HepG2 (cell line): Measurements from ENCODE around the gene RXFP1.

Experiments used
- CCDC6 ChIP-seq: sonication (generic); formaldehyde crosslinking; IDR thresholded peaks from 2 replicates; pipeline ENCODE4 v1.8.1; 2022; ENCODE audit warnings: mild to moderate bottlenecking, missing genetic modification reagents, moderate library complexity
- CHD2 ChIP-seq: IDR thresholded peaks from 2 replicates; pipeline ENCODE4 v1.6.1; 2011; ENCODE audit warnings: low read depth, low read length, improper control_type of control experiment
- MAX ChIP-seq: IDR thresholded peaks from 2 replicates; pipeline ENCODE4 v1.6.1; 2012; ENCODE audit warnings: inconsistent platforms
- POLR2A ChIP-seq, 2 experiments: IDR thresholded peaks; 2 replicates each; pipeline ENCODE4 v1.6.1; 2011; ENCODE audit warnings: low read depth in 2 of 2, low read length in 2 of 2, mild to moderate bottlenecking in 1 of 2, moderate library complexity in 1 of 2; ENCODE audit not compliant: insufficient read depth in 1 of 2
- TAF1 ChIP-seq: sonication (generic); formaldehyde crosslinking; IDR thresholded peaks from 2 replicates; pipeline ENCODE4 v1.4.0; 2020; ENCODE audit warnings: missing genetic modification reagents
- TBL1XR1 ChIP-seq: fragments of 150-350 bp; IDR thresholded peaks from 2 replicates; pipeline ENCODE4 v1.6.1; 2014; ENCODE audit warnings: borderline replicate concordance, low read length; ENCODE audit not compliant: partially characterized antibody
- USF2 ChIP-seq, 2 experiments: sonication (generic) in 1 of 2; formaldehyde crosslinking in 1 of 2; IDR thresholded peaks; 2 replicates each; pipeline versions ENCODE4 v1.5.1 to v1.6.1; 2011 to 2020; ENCODE audit warnings: borderline replicate concordance in 1 of 2, low read depth in 1 of 2, low read length in 1 of 2, mild to moderate bottlenecking in 1 of 2, missing genetic modification reagents in 1 of 2, moderate library complexity in 1 of 2
- ZMYM4 ChIP-seq: sonication (generic); formaldehyde crosslinking; IDR thresholded peaks from 2 replicates; pipeline ENCODE4 v1.8.1; 2023; ENCODE audit warnings: mild to moderate bottlenecking, missing genetic modification reagents
- ZNF362 ChIP-seq: sonication (generic); formaldehyde crosslinking; IDR thresholded peaks from 2 replicates; pipeline ENCODE4 v1.4.0; 2020; ENCODE audit warnings: missing genetic modification reagents, mild to moderate bottlenecking, borderline replicate concordance
- ZNF510 ChIP-seq: sonication (generic); formaldehyde crosslinking; IDR thresholded peaks from 2 replicates; pipeline ENCODE4 v1.4.0; 2020; ENCODE audit warnings: low read depth, mild to moderate bottlenecking, missing genetic modification reagents
- TF ChIP-seq, protein P1 (sequence below), 2 experiments: fragments of 450-650 bp in 1 of 2; sonication (generic) in 1 of 2; formaldehyde crosslinking in 1 of 2; IDR thresholded peaks; 2 replicates each; pipeline versions ENCODE4 v1.6.1 to v1.8.0; 2016 to 2022; ENCODE audit warnings: antibody characterized with exemption in 1 of 2, mild to moderate bottlenecking in 1 of 2, missing genetic modification reagents in 1 of 2
- TF ChIP-seq, protein P2 (sequence below): sonication (generic); formaldehyde crosslinking; conservative IDR thresholded peaks from 2 replicates; pipeline ENCODE4 v1.4.0; 2020; ENCODE audit warnings: missing genetic modification reagents
- TF ChIP-seq, protein P3 (sequence below): IDR thresholded peaks from 2 replicates; pipeline ENCODE4 v1.6.1; 2018; ENCODE audit warnings: missing genetic modification reagents
- TF ChIP-seq, protein P4 (sequence below): sonication (generic); formaldehyde crosslinking; IDR thresholded peaks from 2 replicates; pipeline ENCODE4 v1.5.0; 2020; ENCODE audit warnings: mild to moderate bottlenecking, missing genetic modification reagents, moderate library complexity

- no peak for TF ChIP-seq CCDC6 (CRISPR knock-in tag)
- TF ChIP-seq, protein P1, sequence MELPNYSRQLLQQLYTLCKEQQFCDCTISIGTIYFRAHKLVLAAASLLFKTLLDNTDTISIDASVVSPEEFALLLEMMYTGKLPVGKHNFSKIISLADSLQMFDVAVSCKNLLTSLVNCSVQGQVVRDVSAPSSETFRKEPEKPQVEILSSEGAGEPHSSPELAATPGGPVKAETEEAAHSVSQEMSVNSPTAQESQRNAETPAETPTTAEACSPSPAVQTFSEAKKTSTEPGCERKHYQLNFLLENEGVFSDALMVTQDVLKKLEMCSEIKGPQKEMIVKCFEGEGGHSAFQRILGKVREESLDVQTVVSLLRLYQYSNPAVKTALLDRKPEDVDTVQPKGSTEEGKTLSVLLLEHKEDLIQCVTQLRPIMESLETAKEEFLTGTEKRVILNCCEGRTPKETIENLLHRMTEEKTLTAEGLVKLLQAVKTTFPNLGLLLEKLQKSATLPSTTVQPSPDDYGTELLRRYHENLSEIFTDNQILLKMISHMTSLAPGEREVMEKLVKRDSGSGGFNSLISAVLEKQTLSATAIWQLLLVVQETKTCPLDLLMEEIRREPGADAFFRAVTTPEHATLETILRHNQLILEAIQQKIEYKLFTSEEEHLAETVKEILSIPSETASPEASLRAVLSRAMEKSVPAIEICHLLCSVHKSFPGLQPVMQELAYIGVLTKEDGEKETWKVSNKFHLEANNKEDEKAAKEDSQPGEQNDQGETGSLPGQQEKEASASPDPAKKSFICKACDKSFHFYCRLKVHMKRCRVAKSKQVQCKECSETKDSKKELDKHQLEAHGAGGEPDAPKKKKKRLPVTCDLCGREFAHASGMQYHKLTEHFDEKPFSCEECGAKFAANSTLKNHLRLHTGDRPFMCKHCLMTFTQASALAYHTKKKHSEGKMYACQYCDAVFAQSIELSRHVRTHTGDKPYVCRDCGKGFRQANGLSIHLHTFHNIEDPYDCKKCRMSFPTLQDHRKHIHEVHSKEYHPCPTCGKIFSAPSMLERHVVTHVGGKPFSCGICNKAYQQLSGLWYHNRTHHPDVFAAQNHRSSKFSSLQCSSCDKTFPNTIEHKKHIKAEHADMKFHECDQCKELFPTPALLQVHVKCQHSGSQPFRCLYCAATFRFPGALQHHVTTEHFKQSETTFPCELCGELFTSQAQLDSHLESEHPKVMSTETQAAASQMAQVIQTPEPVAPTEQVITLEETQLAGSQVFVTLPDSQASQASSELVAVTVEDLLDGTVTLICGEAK (IDR thresholded peaks at IDR 0.05), result no peak
- TF ChIP-seq, protein P1 (CRISPR knock-in tag; IDR thresholded peaks at IDR 0.05), result no peak
- no peak for TF ChIP-seq CHD2
- TF ChIP-seq TBL1XR1, result no peak
- TF ChIP-seq, protein P2, sequence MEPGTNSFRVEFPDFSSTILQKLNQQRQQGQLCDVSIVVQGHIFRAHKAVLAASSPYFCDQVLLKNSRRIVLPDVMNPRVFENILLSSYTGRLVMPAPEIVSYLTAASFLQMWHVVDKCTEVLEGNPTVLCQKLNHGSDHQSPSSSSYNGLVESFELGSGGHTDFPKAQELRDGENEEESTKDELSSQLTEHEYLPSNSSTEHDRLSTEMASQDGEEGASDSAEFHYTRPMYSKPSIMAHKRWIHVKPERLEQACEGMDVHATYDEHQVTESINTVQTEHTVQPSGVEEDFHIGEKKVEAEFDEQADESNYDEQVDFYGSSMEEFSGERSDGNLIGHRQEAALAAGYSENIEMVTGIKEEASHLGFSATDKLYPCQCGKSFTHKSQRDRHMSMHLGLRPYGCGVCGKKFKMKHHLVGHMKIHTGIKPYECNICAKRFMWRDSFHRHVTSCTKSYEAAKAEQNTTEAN (CRISPR knock-in tag), result no peak
- TF ChIP-seq, protein P3, sequence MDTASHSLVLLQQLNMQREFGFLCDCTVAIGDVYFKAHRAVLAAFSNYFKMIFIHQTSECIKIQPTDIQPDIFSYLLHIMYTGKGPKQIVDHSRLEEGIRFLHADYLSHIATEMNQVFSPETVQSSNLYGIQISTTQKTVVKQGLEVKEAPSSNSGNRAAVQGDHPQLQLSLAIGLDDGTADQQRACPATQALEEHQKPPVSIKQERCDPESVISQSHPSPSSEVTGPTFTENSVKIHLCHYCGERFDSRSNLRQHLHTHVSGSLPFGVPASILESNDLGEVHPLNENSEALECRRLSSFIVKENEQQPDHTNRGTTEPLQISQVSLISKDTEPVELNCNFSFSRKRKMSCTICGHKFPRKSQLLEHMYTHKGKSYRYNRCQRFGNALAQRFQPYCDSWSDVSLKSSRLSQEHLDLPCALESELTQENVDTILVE (CRISPR knock-in tag), result no peak
- no peak for TF ChIP-seq ZNF362 (CRISPR knock-in tag)
- TF ChIP-seq TAF1, result no peak
- no peak for TF ChIP-seq MAX
- no peak for TF ChIP-seq POLR2A (IDR thresholded peaks at IDR 0.05; ENCODE audit: insufficient read depth in 1 of 2, low read depth in 2 of 2, low read length in 2 of 2)
- TF ChIP-seq ZMYM4 (CRISPR knock-in tag), result no peak
- TF ChIP-seq USF2 (IDR thresholded peaks at IDR 0.05; ENCODE audit: low read depth, low read length), result no peak
- TF ChIP-seq USF2 (CRISPR knock-in tag; IDR thresholded peaks at IDR 0.05; ENCODE audit: borderline replicate concordance), result no peak
- TF ChIP-seq, protein P4, sequence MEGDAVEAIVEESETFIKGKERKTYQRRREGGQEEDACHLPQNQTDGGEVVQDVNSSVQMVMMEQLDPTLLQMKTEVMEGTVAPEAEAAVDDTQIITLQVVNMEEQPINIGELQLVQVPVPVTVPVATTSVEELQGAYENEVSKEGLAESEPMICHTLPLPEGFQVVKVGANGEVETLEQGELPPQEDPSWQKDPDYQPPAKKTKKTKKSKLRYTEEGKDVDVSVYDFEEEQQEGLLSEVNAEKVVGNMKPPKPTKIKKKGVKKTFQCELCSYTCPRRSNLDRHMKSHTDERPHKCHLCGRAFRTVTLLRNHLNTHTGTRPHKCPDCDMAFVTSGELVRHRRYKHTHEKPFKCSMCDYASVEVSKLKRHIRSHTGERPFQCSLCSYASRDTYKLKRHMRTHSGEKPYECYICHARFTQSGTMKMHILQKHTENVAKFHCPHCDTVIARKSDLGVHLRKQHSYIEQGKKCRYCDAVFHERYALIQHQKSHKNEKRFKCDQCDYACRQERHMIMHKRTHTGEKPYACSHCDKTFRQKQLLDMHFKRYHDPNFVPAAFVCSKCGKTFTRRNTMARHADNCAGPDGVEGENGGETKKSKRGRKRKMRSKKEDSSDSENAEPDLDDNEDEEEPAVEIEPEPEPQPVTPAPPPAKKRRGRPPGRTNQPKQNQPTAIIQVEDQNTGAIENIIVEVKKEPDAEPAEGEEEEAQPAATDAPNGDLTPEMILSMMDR (CRISPR knock-in tag), result no peak
- TF ChIP-seq ZNF510, result no peak
These were observed 134.8 kb downstream of the RXFP1 start for GRCh38 chr4:158656439-158656838.
